Measurements from ENCODE around the gene RBBP6.
"Not testable (repeated sequence)": the region's sequence is repeated elsewhere in the genome, so short reads cannot be mapped to it uniquely, and the experiment has no call there.

RBBP6 gene

GRCh38 chr16:24539295-24539849 lies at the start of gene RBBP6:
Gene RBBP6 (plus strand): TSS chr16:24539566. CDS start chr16:24540627, 1,061 bp downstream.
- peak; percentile 96 for DNase-seq

DNA sequence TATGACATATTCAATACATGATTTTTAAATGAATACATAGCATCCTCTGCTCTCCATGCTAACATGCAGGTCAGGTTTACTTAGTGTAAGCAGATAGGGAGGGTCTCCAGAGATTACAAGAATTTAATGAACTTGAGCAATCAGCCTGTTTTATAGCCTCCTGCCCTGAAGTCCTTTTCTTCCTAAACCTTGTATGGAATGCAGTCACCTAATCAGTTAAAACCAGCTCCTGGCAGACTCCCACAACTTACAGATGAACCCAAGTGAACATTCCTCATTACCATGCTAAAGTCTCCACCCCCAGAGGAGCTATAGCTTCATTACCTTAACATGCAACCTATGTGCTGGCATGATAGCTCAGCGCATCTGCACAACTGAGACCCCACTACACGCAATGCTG lies 48.5 kb upstream of the RBBP6 start:
- DNase-seq: no peak

DNA sequence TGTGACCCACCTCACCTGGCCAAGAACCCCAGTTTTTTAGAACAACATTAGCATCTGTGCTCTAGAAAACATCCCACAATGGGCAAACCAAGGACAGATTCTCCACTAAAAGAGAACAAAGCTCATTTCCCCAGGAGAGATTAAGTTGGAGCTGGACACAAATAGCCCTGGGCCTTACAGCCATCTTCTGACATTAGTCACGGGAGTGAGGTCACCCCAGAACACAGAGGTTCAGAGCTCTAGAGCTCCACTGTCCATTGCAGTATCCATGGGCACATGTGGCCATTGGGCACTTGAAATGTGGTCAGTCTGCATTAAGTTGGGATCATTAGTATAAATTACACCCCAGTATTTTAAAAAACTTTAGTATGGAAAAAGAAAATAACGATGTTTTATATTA lies 47.6 kb upstream of the RBBP6 start:
- no peak for DNase-seq

DNA sequence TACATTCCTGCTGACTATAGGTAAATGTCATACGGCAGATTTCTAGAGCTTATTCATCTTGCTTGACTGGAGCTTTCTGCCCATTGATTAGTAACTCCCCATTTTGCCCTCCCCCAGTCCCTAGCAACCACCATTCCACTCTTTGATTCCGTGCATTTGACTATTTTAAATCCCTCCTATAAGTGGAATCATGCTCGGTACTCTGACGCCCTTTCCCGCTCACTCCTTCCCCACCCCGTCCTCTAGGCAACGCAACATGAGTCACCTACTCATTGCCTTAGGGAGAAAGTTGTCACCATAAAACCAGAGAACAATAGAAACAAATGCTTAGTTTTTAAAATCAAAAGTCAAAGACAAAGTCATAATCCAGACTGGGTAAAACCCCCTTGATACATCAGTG lies 45.5 kb upstream of the RBBP6 start:
- DNase-seq: no peak

- DNase-seq: not testable (repeated sequence)
Measured at GRCh38 chr16:24495207-24495606, 44.2 kb upstream of the RBBP6 start.

DNA sequence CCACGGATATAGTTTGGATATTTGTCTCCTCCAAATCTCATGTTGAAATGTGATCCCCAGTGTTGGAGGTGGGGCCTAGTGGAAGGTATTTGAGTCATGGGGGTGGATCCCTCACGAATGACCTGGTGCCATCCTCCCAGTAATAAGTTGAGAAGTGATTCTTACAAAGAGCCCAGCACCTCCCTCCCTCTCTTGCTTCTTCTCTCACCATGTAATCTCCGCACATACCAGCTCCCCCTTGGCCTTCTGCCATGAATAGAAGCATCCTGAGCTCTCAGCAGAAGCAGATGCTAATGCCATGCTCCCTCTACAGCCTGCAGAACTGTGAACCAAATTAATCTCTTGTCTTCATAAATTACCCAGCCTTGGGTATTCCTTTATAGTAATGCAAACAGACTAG lies 41.9 kb upstream of the RBBP6 start:
- DNase-seq: no peak

GRCh38 chr16:24499193-24499814 lies 40.1 kb upstream of the RBBP6 start:
- no peak for DNase-seq

DNA sequence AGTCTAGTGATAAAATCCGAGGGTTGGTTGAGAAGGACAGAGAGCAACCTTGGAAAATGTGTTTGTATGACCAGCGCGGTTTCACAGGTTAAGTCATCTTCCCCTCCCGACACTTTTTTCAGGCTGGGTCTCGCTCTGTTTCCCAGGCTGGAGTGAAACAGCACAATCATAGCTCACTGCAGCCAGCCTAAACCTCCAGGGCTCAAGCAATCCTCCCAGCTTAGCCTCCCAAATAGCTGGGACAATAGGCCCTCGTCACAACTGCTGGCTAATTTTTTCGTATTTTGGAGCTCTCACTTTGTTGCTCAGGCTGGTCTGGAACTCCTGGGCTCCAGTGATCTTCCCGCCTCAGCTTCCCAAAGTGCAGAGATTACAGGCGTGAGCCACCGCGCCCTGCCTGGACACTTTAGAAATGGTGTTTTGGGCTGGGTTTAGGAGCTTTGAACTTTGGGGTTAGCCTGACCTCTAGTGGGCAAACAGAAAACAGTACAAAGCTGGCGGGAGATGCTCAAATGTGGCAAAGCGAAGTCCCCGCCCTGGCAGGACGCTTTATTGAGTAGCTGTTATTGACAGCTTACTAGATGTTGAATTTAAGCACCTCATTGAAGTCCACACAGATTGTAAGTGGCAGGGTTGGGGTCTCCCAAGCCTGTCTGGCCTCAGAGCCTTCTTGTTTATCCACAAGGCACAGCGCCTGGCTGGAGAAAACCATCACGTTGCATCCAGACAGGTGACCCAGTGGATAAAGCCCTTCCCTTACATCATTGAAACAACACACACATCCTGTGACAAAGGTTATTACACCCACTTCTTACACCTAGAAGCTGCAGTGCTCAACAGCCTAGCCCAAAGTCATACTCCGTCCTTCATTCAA lies 34.7 kb upstream of the RBBP6 start:
- peak; percentile 53 for DNase-seq

GRCh38 chr16:24505959-24506358 lies 33.4 kb upstream of the RBBP6 start:
- DNase-seq: no peak

DNA sequence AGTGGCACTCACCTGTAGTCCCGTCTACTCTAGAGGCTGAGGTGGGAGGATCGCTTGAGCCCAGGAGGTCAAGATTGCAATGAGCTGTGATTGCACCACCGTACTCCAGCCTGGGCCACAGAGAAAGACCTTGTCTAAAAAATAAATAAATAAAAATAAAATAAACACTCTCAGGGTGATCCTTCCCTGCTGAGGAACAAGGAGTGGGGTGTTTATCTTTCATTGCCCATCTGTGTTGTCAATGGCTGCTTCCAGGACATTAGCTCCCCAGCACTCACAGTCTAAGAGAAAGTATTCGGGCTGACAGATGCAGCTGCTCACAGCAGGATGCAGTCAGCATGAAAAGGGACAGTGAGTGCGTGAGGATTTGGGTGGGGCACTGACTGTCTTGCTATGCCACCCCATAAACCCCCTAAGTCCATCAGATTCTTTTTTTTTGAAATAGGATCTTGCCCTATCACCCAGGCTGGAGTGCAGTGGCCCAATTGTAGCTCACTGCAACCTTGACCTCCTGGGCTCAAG lies 31.3 kb upstream of the RBBP6 start:
- no peak for DNase-seq

DNA sequence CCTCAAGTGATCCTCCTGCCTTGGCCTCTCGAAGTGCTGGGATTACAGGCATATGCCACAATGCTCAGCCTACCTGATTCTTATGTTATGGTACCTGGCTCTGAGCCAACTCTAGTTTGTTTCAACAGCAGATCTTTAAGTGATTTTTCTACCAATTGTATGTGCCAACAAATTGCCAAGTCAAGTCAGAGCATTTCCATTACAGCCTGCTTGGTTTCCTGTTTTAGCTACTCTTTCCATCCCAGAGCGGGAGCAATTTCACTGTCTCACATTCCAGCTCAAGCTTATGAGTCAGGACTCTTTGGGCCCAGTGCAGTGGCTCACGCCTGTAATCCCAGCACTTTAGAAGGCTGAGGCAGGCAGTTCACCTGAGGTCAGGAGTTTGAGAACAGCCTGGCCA lies 30.8 kb upstream of the RBBP6 start:
- DNase-seq: no peak

GRCh38 chr16:24509536-24509935 lies 29.8 kb upstream of the RBBP6 start:
- DNase-seq: no peak

DNA sequence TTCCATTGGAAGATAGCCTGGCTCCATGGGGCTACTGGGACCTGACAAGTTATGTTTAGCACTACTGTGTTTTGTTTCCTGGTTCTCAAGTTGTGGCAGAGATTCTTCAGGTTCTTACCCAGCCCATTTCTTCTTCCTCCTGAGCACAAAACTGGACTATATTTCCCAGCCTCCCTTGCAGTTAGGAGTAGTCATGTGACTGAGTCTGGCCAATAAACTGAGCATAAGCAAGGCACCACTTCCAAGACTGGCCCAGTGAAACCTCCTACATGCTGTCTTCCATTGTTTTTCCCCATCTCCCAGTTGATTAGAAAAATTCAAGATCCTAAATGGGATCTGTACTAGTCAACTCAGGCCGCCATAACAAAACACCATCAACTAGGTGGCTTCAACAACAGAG lies 28.2 kb upstream of the RBBP6 start:
- DNase-seq: no peak

DNA sequence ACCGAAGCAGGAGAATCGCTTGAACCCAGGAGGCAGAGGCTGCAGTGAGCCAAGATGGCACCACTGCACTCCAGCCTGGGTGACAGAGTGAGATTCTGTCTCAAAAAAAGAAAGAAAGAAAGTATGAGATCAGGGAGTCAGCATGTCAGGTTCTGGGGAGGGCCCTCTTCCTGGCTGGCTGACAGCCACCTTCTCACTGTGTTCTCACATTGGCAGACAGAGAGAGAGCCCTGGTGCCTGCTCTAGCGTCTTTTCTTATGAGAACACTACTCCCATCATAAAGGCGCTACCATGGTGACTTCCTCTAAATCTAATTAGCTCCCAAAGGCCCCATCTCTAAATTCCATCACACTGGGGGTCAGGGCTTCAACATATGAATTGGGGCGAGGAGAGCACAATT lies 27.6 kb upstream of the RBBP6 start:
- DNase-seq: no peak

GRCh38 chr16:24514096-24514495 lies 25.3 kb upstream of the RBBP6 start:
- no peak for DNase-seq

GRCh38 chr16:24515186-24515585 lies 24.2 kb upstream of the RBBP6 start:
- DNase-seq: no peak

- peak; percentile 54 for DNase-seq
Measured at GRCh38 chr16:24516900-24517669, 22.3 kb upstream of the RBBP6 start.

DNA sequence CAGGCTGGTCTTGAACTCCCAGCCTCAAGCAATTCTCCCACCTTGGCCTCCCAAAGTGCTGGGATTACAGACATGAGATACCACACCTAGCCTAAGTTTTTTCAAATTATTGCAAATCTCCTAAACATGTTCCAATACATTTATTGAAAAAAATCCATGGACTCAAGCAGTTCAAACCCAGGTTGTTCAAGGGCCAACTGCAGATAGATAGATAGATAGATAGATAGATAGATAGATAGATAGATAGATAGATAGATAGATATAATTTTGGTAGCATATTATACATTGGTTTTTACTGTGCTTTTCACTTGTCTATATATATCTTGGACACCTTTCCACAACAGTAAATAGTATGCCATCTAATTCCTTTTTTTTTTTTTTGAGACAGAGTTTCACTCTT lies 20.9 kb upstream of the RBBP6 start:
- DNase-seq: no peak

DNA sequence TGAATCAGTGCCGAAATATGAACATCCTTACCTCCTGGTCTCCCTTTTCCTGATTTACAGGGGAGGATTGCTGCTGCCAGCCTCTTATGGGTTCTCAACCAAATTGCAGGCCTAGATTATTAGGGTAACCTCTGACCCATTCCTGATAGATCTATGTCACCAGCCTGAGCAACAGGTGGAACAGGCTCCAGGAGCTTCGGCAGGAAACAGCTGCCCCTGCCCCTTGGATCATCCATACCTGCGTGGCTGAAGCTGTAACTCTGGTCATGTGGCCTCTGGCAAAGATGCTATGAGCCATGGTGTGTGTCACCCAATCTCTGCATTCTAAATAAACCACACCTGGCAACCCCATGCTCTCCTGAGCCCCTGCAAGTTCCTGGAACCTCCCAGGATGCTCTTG lies 18.4 kb upstream of the RBBP6 start:
- no peak for DNase-seq

GRCh38 chr16:24522751-24523150 lies 16.6 kb upstream of the RBBP6 start:
- no peak for DNase-seq

- no peak for DNase-seq
Measured at GRCh38 chr16:24523569-24523968, 15.8 kb upstream of the RBBP6 start.

DNA sequence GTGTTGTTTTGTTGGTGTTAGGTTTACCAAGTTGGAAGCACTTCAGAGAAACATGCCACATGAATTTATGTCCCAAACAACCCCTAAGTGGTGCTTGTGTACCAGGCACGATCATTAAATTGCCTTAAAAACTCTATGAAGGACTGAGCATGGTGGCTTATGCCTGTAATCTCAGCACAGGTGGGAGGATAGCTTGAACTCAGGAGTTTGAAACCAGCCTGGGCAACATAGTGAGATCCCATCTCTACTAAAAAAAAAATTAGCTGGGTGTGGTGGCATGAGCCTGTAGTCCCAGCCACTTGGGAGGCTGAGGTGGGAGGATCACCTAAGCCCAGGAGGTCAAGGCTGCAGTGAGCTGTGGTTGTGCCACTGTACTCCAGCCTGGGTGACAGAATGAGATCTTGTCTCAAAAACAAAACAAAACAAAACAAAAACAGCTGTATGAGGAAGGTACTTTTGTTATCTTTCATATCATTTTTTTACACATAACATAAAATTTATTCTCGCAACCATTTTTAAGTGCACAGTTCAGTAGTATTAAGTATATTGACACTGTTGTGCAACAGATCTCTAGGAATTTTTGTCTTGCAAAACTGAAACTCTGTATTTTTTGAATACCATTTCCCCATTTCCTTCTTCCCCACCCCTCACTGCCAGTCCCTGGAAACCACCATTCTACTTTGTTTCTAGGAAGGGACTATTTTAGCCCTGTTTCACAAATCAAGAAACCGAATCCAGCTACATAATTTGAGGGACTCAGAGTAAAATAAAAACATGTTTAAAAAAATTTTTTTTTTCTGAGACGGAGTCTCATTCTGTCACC lies 14.3 kb upstream of the RBBP6 start:
- DNase-seq: no peak

Data from NCI-H2107 (cell line).